Fibroblast of lung (primary cell): Measurements from ENCODE around the gene TTLL9. TPM values are rescaled to one million over a fixed set of nuclear protein-coding genes. Genes with fewer than 3 reads are reported as not detected.

Experiments
- DNase-seq, 2 donors: peaks; one replicate each; pipeline versions ENCODE4 v3.0.0 to v3.0.0-alpha.2; 2010; ENCODE audit warnings: low read depth in 2 of 2
- H2AFZ ChIP-seq: 2 replicates; pipeline ENCODE4 v1.5.1; 2012; ENCODE audit warnings: low read length, control low read depth, inconsistent platforms
- H3K27ac ChIP-seq: 2 replicates; pipeline ENCODE4 v1.5.1; 2011; ENCODE audit warnings: low read length, control low read depth; ENCODE audit not compliant: insufficient read depth
- H3K27me3 ChIP-seq: 2 replicates; pipeline ENCODE4 v1.5.1; 2011; ENCODE audit warnings: mild to moderate bottlenecking, low read length; ENCODE audit not compliant: control insufficient read depth, insufficient read depth
- H3K36me3 ChIP-seq: 2 replicates; pipeline ENCODE4 v1.5.1; 2011; ENCODE audit warnings: low read length; ENCODE audit not compliant: control insufficient read depth, insufficient read depth
- H3K4me1 ChIP-seq: 2 replicates; pipeline ENCODE4 v1.5.1; 2011; ENCODE audit warnings: low read length; ENCODE audit not compliant: control insufficient read depth, insufficient read depth; ENCODE audit errors: extremely low read depth
- H3K4me2 ChIP-seq: 2 replicates; pipeline ENCODE4 v1.5.1; 2011; ENCODE audit warnings: low read length, control low read depth; ENCODE audit not compliant: insufficient read depth; ENCODE audit errors: extremely low read depth
- H3K4me3 ChIP-seq, 4 experiments: fragments of 200-600 bp in 1 of 4; sonication (generic) in 1 of 4; replicated peaks in 1 of 4; 2 replicates each; pipeline ENCODE4 v1.5.1; 2011 to 2016; ENCODE audit warnings: low read length in 4 of 4, low read depth in 3 of 4, mild to moderate bottlenecking in 3 of 4, control low read depth in 2 of 4, inconsistent platforms in 1 of 4, mixed read lengths in 1 of 4; ENCODE audit not compliant: insufficient read depth in 1 of 4; ENCODE audit errors: control extremely low read depth in 1 of 4
- H3K79me2 ChIP-seq: 2 replicates; pipeline ENCODE4 v1.5.1; 2012; ENCODE audit warnings: mild to moderate bottlenecking, low read length, inconsistent platforms; ENCODE audit not compliant: control insufficient read depth, insufficient read depth
- H3K9ac ChIP-seq: 2 replicates; pipeline ENCODE4 v1.5.1; 2011; ENCODE audit warnings: mild to moderate bottlenecking, low read length, control low read depth; ENCODE audit not compliant: insufficient read depth
- H3K9me3 ChIP-seq: 2 replicates; pipeline ENCODE4 v1.5.1; 2012; ENCODE audit warnings: low read depth, low read length; ENCODE audit not compliant: control insufficient read depth, insufficient read depth
- H4K20me1 ChIP-seq: 2 replicates; pipeline ENCODE4 v1.5.1; 2011; ENCODE audit warnings: low read length; ENCODE audit not compliant: control insufficient read depth, insufficient read depth; ENCODE audit errors: extremely low read depth
- CTCF ChIP-seq, 2 donors: IDR thresholded peaks in 1 of 2; conservative IDR thresholded peaks in 1 of 2; 1 replicate in 1 of 2; 2 replicates in 1 of 2; pipeline ENCODE4 v1.5.1; 2011 to 2012; ENCODE audit warnings: low read length in 2 of 2, control low read depth in 1 of 2, inconsistent platforms in 1 of 2, low read depth in 1 of 2, mild to moderate bottlenecking in 1 of 2
- EZH2 ChIP-seq: IDR thresholded peaks from 2 replicates; pipeline ENCODE4 v1.5.1; 2012; ENCODE audit warnings: low read length, control low read depth, mild to moderate bottlenecking; ENCODE audit errors: missing control alignments
- polyA plus RNA-seq, 2 donors: library from polyadenylated mRNA; depleted of rRNA in 1 of 2; stranded (reverse) in 1 of 2; unstranded in 1 of 2; fragments of >200 nt; gene quantifications; 2 replicates each; pipeline ENCODE4 v1.2.1, GENCODE V29; 2011 to 2012; ENCODE audit warnings: missing spikeins in 1 of 2
- total RNA-seq: library from RNA; depleted of rRNA; stranded (reverse); fragments of >200 nt; gene quantifications from 2 replicates; pipeline ENCODE4 v1.2.1, GENCODE V29; 2014

TTLL9 gene
- total and polyA plus RNA-seq, 2 donors (not counting 1 experiment from before 2014, with no cell fraction given): 0.05 TPM; not detected in 1

DNA sequence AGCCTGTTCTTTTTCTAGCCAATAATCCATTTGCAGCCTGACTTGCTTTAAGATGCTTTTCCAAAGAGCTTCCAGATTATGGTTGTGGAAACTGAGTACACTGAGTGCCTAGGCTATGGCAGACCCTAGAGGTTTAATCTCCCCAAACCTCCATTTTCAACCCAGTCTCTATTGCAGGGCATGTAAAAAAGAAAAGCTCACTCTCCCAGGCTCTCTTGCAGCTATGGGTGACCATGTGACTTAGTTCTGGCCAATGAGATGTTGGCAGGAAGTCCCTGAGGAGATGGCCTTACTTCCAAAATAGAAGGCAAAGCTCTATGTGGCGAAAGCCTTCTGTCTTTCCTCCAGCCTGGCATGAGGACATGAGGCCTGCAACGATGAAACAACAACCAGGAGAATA lies 77.6 kb downstream of the TTLL9 start:
- TF ChIP-seq CTCF (conservative IDR thresholded peaks at IDR 0.05 in 1 of 2, IDR thresholded peaks at IDR 0.05 in 1 of 2; ENCODE audit: low read depth in 1 of 2, low read length in 2 of 2): no peak
- TF ChIP-seq EZH2: no peak

GRCh38 chr20:31949877-31950646 lies 79.6 kb downstream of the TTLL9 start:
- no peaks in the 10 kb centered on the region for H3K27me3 ChIP-seq
- peaks cover 22% of the 10 kb centered on the region for H3K79me2 ChIP-seq
- H3K4me3 ChIP-seq: peak overlapping the region in 2 of 4 experiments; percentile 1 to 98
- no peaks in the 10 kb centered on the region for H3K9me3 ChIP-seq
- H3K36me3 ChIP-seq: peaks cover 4% of the 10 kb centered on the region
- no peaks in the 10 kb centered on the region for H4K20me1 ChIP-seq
- H3K4me1 ChIP-seq: peaks cover 5% of the 10 kb centered on the region
- peak overlapping the region; percentile 61 for H3K4me2 ChIP-seq
- no peak for DNase-seq
- H3K9ac ChIP-seq: no peak overlapping the region
- H3K27ac ChIP-seq: no peak overlapping the region
- TF ChIP-seq CTCF (conservative IDR thresholded peaks at IDR 0.05 in 1 of 2, IDR thresholded peaks at IDR 0.05 in 1 of 2; ENCODE audit: low read depth in 1 of 2, low read length in 2 of 2) (no peak), EZH2 (no peak)
- no peak overlapping the region for H2AFZ ChIP-seq

More for the DNA sequence above, 77.6 kb downstream of the TTLL9 start:
- Histone ChIP-seq H3K79me2 (peaks cover 22% of the 10 kb centered on the region), H3K27me3 (no peaks in the 10 kb centered on the region), H3K27ac (no peak overlapping the region), H4K20me1 (no peaks in the 10 kb centered on the region), H3K9me3 (no peaks in the 10 kb centered on the region), H3K4me3 (no peak overlapping the region), H3K9ac (no peak overlapping the region), H3K36me3 (peaks cover 7% of the 10 kb centered on the region), H3K4me1 (peaks cover 5% of the 10 kb centered on the region), H2AFZ (no peak overlapping the region), H3K4me2 (no peak overlapping the region)
- no peak for DNase-seq

DNA sequence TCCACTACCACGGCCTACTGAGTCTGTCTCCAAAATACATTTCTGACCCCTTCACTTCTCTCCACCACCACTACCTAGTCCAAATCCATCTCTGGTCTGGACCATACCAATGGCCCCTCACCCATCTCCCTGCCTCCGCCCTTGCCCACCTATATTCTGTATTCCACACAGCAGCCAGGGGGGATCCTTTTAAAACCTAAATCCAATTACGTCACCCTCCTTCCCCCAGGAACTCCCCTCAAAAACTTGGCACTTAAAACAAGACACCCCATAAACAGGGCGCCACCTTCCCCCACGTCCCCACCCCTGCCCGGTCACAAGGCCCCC lies 80.7 kb downstream of the TTLL9 start:
- H3K27me3 ChIP-seq: no peaks in the 10 kb centered on the region
- H3K4me1 ChIP-seq: peaks cover 5% of the 10 kb centered on the region
- peak overlapping the region; percentile 81 for H3K27ac ChIP-seq
- H3K36me3 ChIP-seq: no peaks in the 10 kb centered on the region
- H4K20me1 ChIP-seq: no peaks in the 10 kb centered on the region
- TF ChIP-seq CTCF (conservative IDR thresholded peaks at IDR 0.05 in 1 of 2, IDR thresholded peaks at IDR 0.05 in 1 of 2; ENCODE audit: low read depth in 1 of 2, low read length in 2 of 2) (no peak), EZH2 (no peak)
- peak overlapping the region; percentile 61 for H3K4me2 ChIP-seq
- no peak for DNase-seq
- peaks cover 22% of the 10 kb centered on the region for H3K79me2 ChIP-seq
- H3K9me3 ChIP-seq: no peaks in the 10 kb centered on the region
- peak overlapping the region; percentile 89 for H3K9ac ChIP-seq
- no peak overlapping the region for H2AFZ ChIP-seq
- peak overlapping the region; percentile 73 to 98 (median 89) for H3K4me3 ChIP-seq
